Ishikawa (cell line): Measurements from ENCODE around the gene TXNDC9.

ENCODE experiments used
- CEBPB ChIP-seq: IDR thresholded peaks from 2 replicates; pipeline ENCODE4 v1.6.1; 2012
- CREB1 ChIP-seq: IDR thresholded peaks from 2 replicates; pipeline ENCODE4 v1.6.1; 2012; ENCODE audit warnings: low read depth
- EGR1 ChIP-seq: IDR thresholded peaks from 2 replicates; pipeline ENCODE4 v1.6.1; 2012
- EP300 ChIP-seq: IDR thresholded peaks from 2 replicates; pipeline ENCODE4 v1.6.1; 2012; ENCODE audit warnings: borderline replicate concordance
- FOXM1 ChIP-seq: IDR thresholded peaks from 2 replicates; pipeline ENCODE4 v1.6.1; 2012; ENCODE audit warnings: low read depth, borderline replicate concordance
- MAX ChIP-seq: IDR thresholded peaks from 2 replicates; pipeline ENCODE4 v1.6.1; 2012
- NFIC ChIP-seq: IDR thresholded peaks from 2 replicates; pipeline ENCODE4 v1.6.1; 2012
- RAD21 ChIP-seq: IDR thresholded peaks from 2 replicates; pipeline ENCODE4 v1.6.1; 2012; ENCODE audit warnings: low read depth
- REST ChIP-seq: IDR thresholded peaks from 2 replicates; pipeline ENCODE4 v1.6.1; 2012; ENCODE audit warnings: low read depth, mild to moderate bottlenecking
- TAF1 ChIP-seq: IDR thresholded peaks from 2 replicates; pipeline ENCODE4 v1.6.1; 2012; ENCODE audit warnings: low read depth, mild to moderate bottlenecking
- TCF12 ChIP-seq: IDR thresholded peaks from 2 replicates; pipeline ENCODE4 v1.6.1; 2012; ENCODE audit warnings: low read depth
- TEAD4 ChIP-seq: IDR thresholded peaks from 2 replicates; pipeline ENCODE4 v1.6.1; 2012
- USF1 ChIP-seq: IDR thresholded peaks from 2 replicates; pipeline ENCODE4 v1.6.1; 2012
- YY1 ChIP-seq: IDR thresholded peaks from 2 replicates; pipeline ENCODE4 v1.6.1; 2012; ENCODE audit warnings: low read depth
- ZBTB7A ChIP-seq: IDR thresholded peaks from 2 replicates; pipeline ENCODE4 v1.6.1; 2012; ENCODE audit warnings: low read depth

Gene TXNDC9

DNA sequence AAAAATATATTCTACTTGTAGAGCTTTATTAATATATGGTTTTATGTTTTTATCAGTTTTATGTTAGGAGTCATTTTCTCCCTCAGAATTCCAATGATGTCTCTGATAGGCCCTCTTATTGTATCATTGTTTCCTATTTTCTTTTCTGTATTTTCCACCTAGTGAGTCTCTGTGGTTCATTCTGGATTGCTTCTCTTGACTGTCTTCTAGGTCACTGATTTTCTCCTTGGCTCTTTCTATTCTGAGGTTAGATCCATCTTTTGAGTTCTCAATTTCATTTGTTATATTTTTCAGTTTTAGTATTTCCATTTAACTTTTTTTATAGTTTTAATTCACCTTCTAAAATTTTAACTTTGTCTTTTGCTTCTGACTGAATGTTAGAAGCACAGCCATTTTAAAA lies 38.6 kb upstream of the TXNDC9 start:
- TF ChIP-seq EGR1 (no peak), YY1 (no peak), TEAD4 (no peak), ZBTB7A (no peak), MAX (no peak)

GRCh38 chr2:99373144-99373543 lies 37.0 kb upstream of the TXNDC9 start:
- TF ChIP-seq RAD21: no peak
- no peak for TF ChIP-seq USF1
- no peak for TF ChIP-seq REST
- no peak for TF ChIP-seq EP300
- TF ChIP-seq EGR1: no peak
- TF ChIP-seq MAX: no peak
- no peak for TF ChIP-seq TEAD4
- TF ChIP-seq TAF1: no peak
- no peak for TF ChIP-seq CREB1
- TF ChIP-seq TCF12: no peak
- TF ChIP-seq FOXM1: no peak
- no peak for TF ChIP-seq ZBTB7A

DNA sequence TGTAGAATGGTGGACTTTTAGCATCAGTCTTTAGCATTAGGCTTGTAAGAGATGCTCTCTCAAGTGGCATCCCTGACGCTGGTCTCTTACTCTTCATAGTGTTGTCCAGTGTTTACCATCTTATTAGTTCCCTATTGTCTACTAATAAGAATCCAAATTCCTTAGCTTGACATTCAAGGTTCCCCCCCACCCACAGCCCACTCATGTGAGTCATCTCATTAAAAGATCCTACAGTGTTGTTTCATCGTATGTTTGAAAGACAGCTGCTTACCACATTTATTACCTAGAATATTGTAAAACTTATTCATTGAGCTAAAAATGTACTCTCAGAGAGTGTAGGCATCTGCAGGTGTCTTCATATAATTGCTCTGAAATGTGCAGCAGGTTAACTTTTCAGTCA lies 29.5 kb upstream of the TXNDC9 start:
- TF ChIP-seq NFIC: no peak
- TF ChIP-seq FOXM1: no peak

DNA sequence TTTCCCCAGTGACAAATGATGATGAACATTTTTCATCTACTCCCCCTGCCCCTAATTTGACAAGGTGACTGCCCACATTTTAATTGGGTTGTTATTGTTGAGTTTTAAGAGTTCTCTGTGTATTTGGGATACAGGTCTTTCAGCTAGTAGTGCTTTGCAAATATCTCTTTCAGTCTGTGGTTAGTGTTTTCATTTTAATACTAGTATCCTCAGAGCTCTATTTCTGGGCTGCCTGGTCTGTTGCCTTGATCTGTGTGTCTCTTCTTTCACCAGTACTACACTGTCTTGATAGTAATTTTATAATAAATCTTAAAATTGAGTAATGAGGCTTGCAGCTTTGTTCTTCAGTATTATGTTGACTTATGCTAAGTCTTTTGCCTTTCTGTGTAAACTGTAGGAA lies 20.7 kb upstream of the TXNDC9 start:
- TF ChIP-seq EGR1: no peak
- TF ChIP-seq ZBTB7A: no peak
- no peak for TF ChIP-seq YY1
- TF ChIP-seq TEAD4: no peak
- no peak for TF ChIP-seq TAF1
- TF ChIP-seq TCF12: no peak
- TF ChIP-seq CEBPB: no peak
- no peak for TF ChIP-seq EP300
- no peak for TF ChIP-seq CREB1
- no peak for TF ChIP-seq NFIC
- no peak for TF ChIP-seq FOXM1
- no peak for TF ChIP-seq REST
- no peak for TF ChIP-seq USF1
- no peak for TF ChIP-seq MAX
- no peak for TF ChIP-seq RAD21

GRCh38 chr2:99354070-99354469 lies 17.9 kb upstream of the TXNDC9 start:
- TF ChIP-seq CEBPB: no peak

DNA sequence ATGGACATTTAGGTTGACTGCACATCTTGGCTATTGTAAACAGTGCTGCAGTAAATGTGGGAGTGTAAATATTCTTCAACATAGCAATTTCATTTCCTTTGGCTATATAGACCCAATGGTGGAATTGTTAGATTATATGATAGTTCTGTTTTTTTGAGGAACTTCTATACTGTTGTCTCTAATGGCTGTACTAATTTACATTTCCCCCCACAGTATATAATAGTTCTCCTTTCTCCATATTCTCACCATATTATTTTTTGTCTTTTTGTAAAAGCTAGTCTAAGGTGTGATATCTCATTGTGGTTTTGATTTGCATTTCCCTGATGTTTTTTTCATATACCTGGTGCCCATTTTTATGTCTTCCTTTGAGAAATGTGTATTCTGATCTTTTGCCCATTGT lies 14.1 kb upstream of the TXNDC9 start:
- TF ChIP-seq NFIC (no peak), CEBPB (no peak), REST (no peak), EGR1 (no peak), MAX (no peak), TEAD4 (no peak), RAD21 (no peak), ZBTB7A (no peak), TAF1 (no peak), USF1 (no peak), CREB1 (no peak), YY1 (no peak), TCF12 (no peak), EP300 (no peak), FOXM1 (no peak)
